PC-9 (cell line): ENCODE data around the gene C2CD4B. TPM values are rescaled to one million over a fixed set of nuclear protein-coding genes. Genes with fewer than 3 reads are reported as not detected.

Experiments
- BruUV-seq: library from RNA; stranded (reverse); fragments of 400-500 nt; replicated peaks from 2 replicates; lab custom pipeline; 2021; lab: Mats Ljungman, UMichigan
- CTCF ChIA-PET: fragments of 300-600 bp; sonication (Branson Sonifier 250); formaldehyde crosslinking; loops from one replicate; lab custom pipeline; 2022; ENCODE audit warnings: antibody characterized with exemption; lab: Charles Lee
- POLR2A ChIA-PET: fragments of 300-600 bp; sonication (Branson Sonifier 250); formaldehyde crosslinking; loops from one replicate; lab custom pipeline; 2022; ENCODE audit warnings: antibody characterized with exemption; ENCODE audit not compliant: unreplicated experiment; lab: Charles Lee
- DNase-seq, 2 experiments: peaks; one replicate each; pipeline versions ENCODE4 v3.0.0 to v3.0.0-alpha.2; 2015 to 2022; ENCODE audit warnings: mixed read lengths in 1 of 2
- H2AFZ ChIP-seq: fragments of 200-600 bp; sonication (generic); 2 replicates; pipeline ENCODE4 v1.8.1; 2017; ENCODE audit warnings: antibody characterized with exemption
- H3F3A ChIP-seq: fragments of 200-600 bp; sonication (generic); 2 replicates; pipeline ENCODE4 v1.8.1; 2017; ENCODE audit warnings: antibody characterized with exemption, mild to moderate bottlenecking, low read depth; ENCODE audit not compliant: insufficient read depth
- H3K27ac ChIP-seq: fragments of 200-600 bp; sonication (generic); 2 replicates; pipeline ENCODE4 v1.6.1; 2016; ENCODE audit warnings: mixed run types
- H3K27me3 ChIP-seq: fragments of 200-600 bp; sonication (generic); 2 replicates; pipeline ENCODE4 v1.6.1; 2016; ENCODE audit warnings: low read depth, mixed run types; ENCODE audit not compliant: insufficient read depth
- H3K36me3 ChIP-seq: fragments of 200-600 bp; sonication (generic); 2 replicates; pipeline ENCODE4 v1.6.1; 2016; ENCODE audit warnings: low read depth, mixed run types
- H3K4me1 ChIP-seq: fragments of 200-600 bp; sonication (generic); replicated peaks from 2 replicates; pipeline ENCODE4 v1.6.1; 2016; ENCODE audit warnings: mixed run types; ENCODE audit not compliant: insufficient read depth
- H3K4me2 ChIP-seq: fragments of 200-600 bp; sonication (generic); 2 replicates; pipeline ENCODE4 v1.6.1; 2017; ENCODE audit warnings: mixed run types
- H3K4me3 ChIP-seq: fragments of 200-600 bp; sonication (generic); 2 replicates; pipeline ENCODE4 v1.6.1; 2016; ENCODE audit warnings: mixed run types
- H3K79me2 ChIP-seq: fragments of 200-600 bp; sonication (generic); 2 replicates; pipeline ENCODE4 v1.6.1; 2017; ENCODE audit warnings: low read depth, mixed run types
- H3K9me2 ChIP-seq: fragments of 200-600 bp; sonication (generic); 2 replicates; pipeline ENCODE4 v1.8.1; 2017; ENCODE audit warnings: mild to moderate bottlenecking; ENCODE audit not compliant: insufficient read depth
- H3K9me3 ChIP-seq: fragments of 200-600 bp; sonication (generic); 2 replicates; pipeline ENCODE4 v1.8.1; 2016; ENCODE audit warnings: low read depth; ENCODE audit not compliant: insufficient read depth
- H4K20me1 ChIP-seq: fragments of 200-600 bp; sonication (generic); 2 replicates; pipeline ENCODE4 v1.8.1; 2017; ENCODE audit not compliant: insufficient read depth
- EZH2 ChIP-seq: fragments of 200-600 bp; sonication (generic); IDR thresholded peaks from 2 replicates; pipeline ENCODE4 v1.8.0; 2017; ENCODE audit warnings: antibody characterized with exemption, low read depth
- intact Hi-C: fragments of 100-400 bp; cut with micrococcal nuclease; formaldehyde crosslinking; loops from one replicate; pipeline ENCODE4 v1.10.0; 2022; ENCODE audit not compliant: unreplicated experiment
- total RNA-seq: library from RNA; stranded (reverse); gene quantifications from 2 replicates; pipeline ENCODE4 v1.2.3, GENCODE V29; 2021
- TF ChIP-seq, protein P1 (sequence below): fragments of 200-600 bp; sonication (generic); conservative IDR thresholded peaks from 2 replicates; pipeline ENCODE4 v1.6.1; 2017; ENCODE audit warnings: mixed run types, antibody characterized with exemption, mild to moderate bottlenecking, moderate library complexity

Gene C2CD4B
- total RNA-seq, 1 experiment from 2014 or later, result not detected

DNA sequence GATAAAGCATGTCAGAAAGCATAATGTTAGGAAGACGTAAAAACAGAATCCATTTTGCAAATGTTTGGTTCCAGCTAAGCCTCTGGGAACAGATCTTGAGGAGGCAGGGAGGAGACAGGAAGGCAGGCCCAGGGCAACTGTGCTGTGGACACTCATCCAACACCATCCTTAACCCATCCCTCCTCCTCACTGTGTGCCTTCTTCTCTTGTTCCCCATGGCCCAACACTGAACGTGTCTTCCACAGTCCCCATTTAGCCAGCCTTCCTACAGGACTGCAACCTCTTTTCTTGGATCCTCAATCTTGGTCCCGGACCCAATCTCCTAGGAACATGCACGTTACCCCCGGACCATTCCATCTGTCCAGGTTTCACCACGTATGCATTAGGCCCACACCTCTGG is 15.4 kb downstream of the C2CD4B start:
- Histone ChIP-seq H3K4me3 (no peak overlapping the region), H3K36me3 (no peaks in the 10 kb centered on the region), H3K79me2 (no peaks in the 10 kb centered on the region), H3F3A (no peaks in the 10 kb centered on the region), H2AFZ (no peak overlapping the region), H4K20me1 (no peaks in the 10 kb centered on the region), H3K27me3 (no peaks in the 10 kb centered on the region), H3K4me1 (no peaks in the 10 kb centered on the region), H3K9me2 (no peaks in the 10 kb centered on the region), H3K9me3 (no peaks in the 10 kb centered on the region), H3K4me2 (no peak overlapping the region), H3K27ac (no peak overlapping the region)
- ChIA-PET CTCF (no interaction called here), POLR2A (no interaction called here)
- TF ChIP-seq, protein P1, sequence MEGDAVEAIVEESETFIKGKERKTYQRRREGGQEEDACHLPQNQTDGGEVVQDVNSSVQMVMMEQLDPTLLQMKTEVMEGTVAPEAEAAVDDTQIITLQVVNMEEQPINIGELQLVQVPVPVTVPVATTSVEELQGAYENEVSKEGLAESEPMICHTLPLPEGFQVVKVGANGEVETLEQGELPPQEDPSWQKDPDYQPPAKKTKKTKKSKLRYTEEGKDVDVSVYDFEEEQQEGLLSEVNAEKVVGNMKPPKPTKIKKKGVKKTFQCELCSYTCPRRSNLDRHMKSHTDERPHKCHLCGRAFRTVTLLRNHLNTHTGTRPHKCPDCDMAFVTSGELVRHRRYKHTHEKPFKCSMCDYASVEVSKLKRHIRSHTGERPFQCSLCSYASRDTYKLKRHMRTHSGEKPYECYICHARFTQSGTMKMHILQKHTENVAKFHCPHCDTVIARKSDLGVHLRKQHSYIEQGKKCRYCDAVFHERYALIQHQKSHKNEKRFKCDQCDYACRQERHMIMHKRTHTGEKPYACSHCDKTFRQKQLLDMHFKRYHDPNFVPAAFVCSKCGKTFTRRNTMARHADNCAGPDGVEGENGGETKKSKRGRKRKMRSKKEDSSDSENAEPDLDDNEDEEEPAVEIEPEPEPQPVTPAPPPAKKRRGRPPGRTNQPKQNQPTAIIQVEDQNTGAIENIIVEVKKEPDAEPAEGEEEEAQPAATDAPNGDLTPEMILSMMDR, result no peak
- no peak for TF ChIP-seq EZH2
- BruUV-seq, result no TSS peak
- DNase-seq, result no peak
- intact Hi-C loops, result no loop called here

- intact Hi-C loops, result no loop called here
- BruUV-seq, result no TSS peak
- CTCF ChIA-PET, result no interaction called here
- Histone ChIP-seq H3K9me2 (no peaks in the 10 kb centered on the region), H3K4me3 (no peak overlapping the region), H3F3A (no peaks in the 10 kb centered on the region), H3K79me2 (no peaks in the 10 kb centered on the region), H3K4me2 (no peak overlapping the region), H2AFZ (no peak overlapping the region), H3K27me3 (no peaks in the 10 kb centered on the region), H3K27ac (no peak overlapping the region), H3K9me3 (no peaks in the 10 kb centered on the region), H3K36me3 (no peaks in the 10 kb centered on the region), H3K4me1 (no peaks in the 10 kb centered on the region), H4K20me1 (no peaks in the 10 kb centered on the region)
- no peak for DNase-seq
- POLR2A ChIA-PET, result no interaction called here
- TF ChIP-seq, protein P1, result no peak
- no peak for TF ChIP-seq EZH2
Measured at GRCh38 chr15:62147551-62147950, 17.5 kb downstream of the C2CD4B start.

GRCh38 chr15:62147149-62147548 is 17.9 kb downstream of the C2CD4B start:
- Histone ChIP-seq H3K4me3 (no peak overlapping the region), H4K20me1 (no peaks in the 10 kb centered on the region), H3K9me2 (no peaks in the 10 kb centered on the region), H3K9me3 (no peaks in the 10 kb centered on the region), H2AFZ (no peak overlapping the region), H3K36me3 (no peaks in the 10 kb centered on the region), H3K4me2 (no peak overlapping the region), H3K4me1 (no peaks in the 10 kb centered on the region), H3K27ac (no peak overlapping the region), H3K79me2 (no peaks in the 10 kb centered on the region), H3K27me3 (no peaks in the 10 kb centered on the region), H3F3A (no peaks in the 10 kb centered on the region)
- TF ChIP-seq, protein P1, result no peak
- no peak for TF ChIP-seq EZH2
- POLR2A ChIA-PET, result no interaction called here
- CTCF ChIA-PET, result no interaction called here
- intact Hi-C loops, result no loop called here
- BruUV-seq, result no TSS peak
- no peak for DNase-seq
